Lower leg skin (tissue), 3 donors: ENCODE results near the gene CYBC1.

ENCODE experiments used
- POLR2A ChIP-seq, 2 donors: fragments of 450-650 bp; IDR thresholded peaks; one replicate each; pipeline ENCODE4 v1.6.1; 2016 to 2017; ENCODE audit warnings: antibody characterized with exemption in 2 of 2, mild to moderate bottlenecking in 1 of 2, moderate library complexity in 1 of 2
- TF ChIP-seq, protein P1 (sequence below), 3 donors: fragments of 450-650 bp; IDR thresholded peaks; one replicate each; pipeline ENCODE4 v1.5.1; 2016; ENCODE audit warnings: antibody characterized with exemption in 3 of 3, mild to moderate bottlenecking in 3 of 3, moderate library complexity in 2 of 3

DNA sequence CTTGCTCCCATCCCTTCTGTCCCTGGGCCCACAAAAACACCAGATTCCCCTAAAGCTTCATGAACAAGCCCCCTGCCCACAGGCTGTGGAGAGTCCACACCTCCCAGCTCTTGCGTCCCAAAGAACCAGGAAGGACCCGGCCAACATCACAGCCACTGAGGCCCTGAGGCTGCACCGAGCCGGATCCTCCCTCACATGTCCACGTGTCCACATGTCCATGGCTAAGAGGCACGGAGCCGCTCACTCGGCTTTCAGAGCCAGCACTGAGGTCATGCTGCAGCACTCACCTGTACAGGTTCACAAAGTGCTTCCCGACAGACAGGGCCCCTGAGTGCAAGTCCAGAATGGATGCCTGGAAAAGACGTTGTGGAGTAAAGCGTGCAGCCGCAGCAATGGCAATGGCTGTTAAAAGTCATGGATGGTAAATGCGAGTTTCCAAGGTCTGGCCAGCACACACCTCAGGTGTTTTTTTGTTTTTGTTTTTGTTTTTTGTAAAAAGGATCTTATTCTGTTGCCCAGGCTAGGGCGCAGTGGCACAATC, 44.4 kb downstream of the CYBC1 start:
- TF ChIP-seq, protein P1, sequence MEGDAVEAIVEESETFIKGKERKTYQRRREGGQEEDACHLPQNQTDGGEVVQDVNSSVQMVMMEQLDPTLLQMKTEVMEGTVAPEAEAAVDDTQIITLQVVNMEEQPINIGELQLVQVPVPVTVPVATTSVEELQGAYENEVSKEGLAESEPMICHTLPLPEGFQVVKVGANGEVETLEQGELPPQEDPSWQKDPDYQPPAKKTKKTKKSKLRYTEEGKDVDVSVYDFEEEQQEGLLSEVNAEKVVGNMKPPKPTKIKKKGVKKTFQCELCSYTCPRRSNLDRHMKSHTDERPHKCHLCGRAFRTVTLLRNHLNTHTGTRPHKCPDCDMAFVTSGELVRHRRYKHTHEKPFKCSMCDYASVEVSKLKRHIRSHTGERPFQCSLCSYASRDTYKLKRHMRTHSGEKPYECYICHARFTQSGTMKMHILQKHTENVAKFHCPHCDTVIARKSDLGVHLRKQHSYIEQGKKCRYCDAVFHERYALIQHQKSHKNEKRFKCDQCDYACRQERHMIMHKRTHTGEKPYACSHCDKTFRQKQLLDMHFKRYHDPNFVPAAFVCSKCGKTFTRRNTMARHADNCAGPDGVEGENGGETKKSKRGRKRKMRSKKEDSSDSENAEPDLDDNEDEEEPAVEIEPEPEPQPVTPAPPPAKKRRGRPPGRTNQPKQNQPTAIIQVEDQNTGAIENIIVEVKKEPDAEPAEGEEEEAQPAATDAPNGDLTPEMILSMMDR (IDR thresholded peaks at IDR 0.05), result no peak
- no peak for TF ChIP-seq POLR2A (IDR thresholded peaks at IDR 0.05)
